Smooth muscle cell (in vitro differentiated cells): ENCODE results near the gene ALPG. TPM values are rescaled to one million over a fixed set of nuclear protein-coding genes. Genes with fewer than 3 reads are reported as not detected.

ENCODE experiments used
- DNase-seq: peaks from one replicate; lab custom pipeline; 2025; ENCODE audit not compliant: unreplicated experiment; lab: John Stamatoyannopoulos, UW
- H2AFZ ChIP-seq: fragments of 200-600 bp; sonication (generic); 2 replicates; pipeline ENCODE4 v1.6.0; 2016; ENCODE audit warnings: antibody characterized with exemption, low read depth, mild to moderate bottlenecking
- H3F3A ChIP-seq: fragments of 200-600 bp; sonication (generic); 2 replicates; pipeline ENCODE4 v1.6.0; 2017; ENCODE audit warnings: antibody characterized with exemption, low read depth
- H3K27ac ChIP-seq: fragments of 200-600 bp; sonication (generic); 2 replicates; pipeline ENCODE4 v1.5.1; 2016; ENCODE audit warnings: low read depth, mild to moderate bottlenecking
- H3K27me3 ChIP-seq: fragments of 200-600 bp; sonication (generic); 2 replicates; pipeline ENCODE4 v1.6.1; 2016; ENCODE audit warnings: low read depth, mild to moderate bottlenecking
- H3K36me3 ChIP-seq: fragments of 200-600 bp; sonication (generic); 2 replicates; pipeline ENCODE4 v1.5.1; 2016; ENCODE audit warnings: low read depth
- H3K4me1 ChIP-seq: fragments of 200-600 bp; sonication (generic); 2 replicates; pipeline ENCODE4 v1.5.1; 2016; ENCODE audit warnings: low read depth
- H3K4me2 ChIP-seq: fragments of 200-600 bp; sonication (generic); 2 replicates; pipeline ENCODE4 v1.6.0; 2016; ENCODE audit warnings: mild to moderate bottlenecking
- H3K4me3 ChIP-seq: fragments of 200-600 bp; sonication (generic); 2 replicates; pipeline ENCODE4 v1.5.1; 2016; ENCODE audit warnings: mild to moderate bottlenecking
- H3K79me2 ChIP-seq: fragments of 200-600 bp; sonication (generic); 2 replicates; pipeline ENCODE4 v1.6.0; 2016; ENCODE audit warnings: low read depth, mild to moderate bottlenecking
- H3K9ac ChIP-seq: fragments of 200-600 bp; sonication (generic); 2 replicates; pipeline ENCODE4 v1.6.0; 2016; ENCODE audit warnings: low read depth
- H3K9me3 ChIP-seq: fragments of 200-600 bp; sonication (generic); replicated peaks from 2 replicates; pipeline ENCODE4 v1.5.1; 2016; ENCODE audit warnings: low read depth
- H4K20me1 ChIP-seq: fragments of 200-600 bp; sonication (generic); 2 replicates; pipeline ENCODE4 v1.6.0; 2016; ENCODE audit warnings: low read depth
- WGBS: methylation state at CpG from one replicate; pipeline ENCODE4 v1.1.7; 2016; ENCODE audit warnings: low lambda C conversion rate; 5-methylcytosine and 5-hydroxymethylcytosine counted together
- polyA plus RNA-seq: library from polyadenylated mRNA; unstranded; fragments of >200 nt; fragmentation: Nextera tagmentation; extraction: Ambion mirVana; gene quantifications from 2 replicates; pipeline ENCODE4 v1.2.1, GENCODE V29; 2016
- total RNA-seq: library from RNA; depleted of rRNA; stranded (reverse); fragments of >200 nt; gene quantifications from 2 replicates; pipeline ENCODE4 v1.2.3, GENCODE V29; 2014
- TF ChIP-seq, protein P1 (sequence below): fragments of 200-600 bp; sonication (generic); IDR thresholded peaks from 2 replicates; pipeline ENCODE4 v1.5.1; 2017; ENCODE audit warnings: borderline replicate concordance, mild to moderate bottlenecking, antibody characterized with exemption; ENCODE audit not compliant: insufficient read depth, poor library complexity, severe bottlenecking

The ALPG gene
- total and polyA plus RNA-seq, 2 experiments from 2014 or later, result not detected

DNA sequence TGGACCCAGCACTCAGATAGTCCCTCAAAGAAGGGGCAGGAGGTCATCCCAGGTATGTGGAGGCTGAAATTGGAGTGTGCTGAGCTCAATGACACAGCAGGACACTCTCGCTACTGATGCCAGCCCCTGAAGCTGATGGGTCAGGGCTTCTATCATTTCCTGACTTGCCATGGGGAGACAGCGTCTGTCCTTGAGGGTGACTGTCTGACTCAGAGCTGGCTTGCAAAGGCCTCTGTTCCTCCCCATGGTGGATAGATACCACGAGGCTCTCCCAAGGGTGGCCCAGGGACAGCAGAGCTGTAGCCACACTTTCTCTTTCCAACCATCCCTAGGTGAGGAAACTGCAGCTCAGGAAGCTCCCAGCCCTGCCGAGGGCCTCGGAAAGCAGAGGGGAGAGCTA, 10.8 kb downstream of the ALPG start:
- Histone ChIP-seq H4K20me1 (no peaks in the 10 kb centered on the region), H3K36me3 (no peaks in the 10 kb centered on the region), H3K4me3 (no peak overlapping the region), H3K27ac (no peak overlapping the region), H3K9ac (no peak overlapping the region), H3K9me3 (no peaks in the 10 kb centered on the region), H3K27me3 (peaks cover 70% of the 10 kb centered on the region), H3K4me2 (no peak overlapping the region), H2AFZ (no peak overlapping the region), H3K79me2 (no peaks in the 10 kb centered on the region), H3K4me1 (peaks cover 13% of the 10 kb centered on the region), H3F3A (no peaks in the 10 kb centered on the region)
- no peak for DNase-seq
- WGBS, result 76% methylated on average over 5 of the region's 5 CpGs
- TF ChIP-seq, protein P1, sequence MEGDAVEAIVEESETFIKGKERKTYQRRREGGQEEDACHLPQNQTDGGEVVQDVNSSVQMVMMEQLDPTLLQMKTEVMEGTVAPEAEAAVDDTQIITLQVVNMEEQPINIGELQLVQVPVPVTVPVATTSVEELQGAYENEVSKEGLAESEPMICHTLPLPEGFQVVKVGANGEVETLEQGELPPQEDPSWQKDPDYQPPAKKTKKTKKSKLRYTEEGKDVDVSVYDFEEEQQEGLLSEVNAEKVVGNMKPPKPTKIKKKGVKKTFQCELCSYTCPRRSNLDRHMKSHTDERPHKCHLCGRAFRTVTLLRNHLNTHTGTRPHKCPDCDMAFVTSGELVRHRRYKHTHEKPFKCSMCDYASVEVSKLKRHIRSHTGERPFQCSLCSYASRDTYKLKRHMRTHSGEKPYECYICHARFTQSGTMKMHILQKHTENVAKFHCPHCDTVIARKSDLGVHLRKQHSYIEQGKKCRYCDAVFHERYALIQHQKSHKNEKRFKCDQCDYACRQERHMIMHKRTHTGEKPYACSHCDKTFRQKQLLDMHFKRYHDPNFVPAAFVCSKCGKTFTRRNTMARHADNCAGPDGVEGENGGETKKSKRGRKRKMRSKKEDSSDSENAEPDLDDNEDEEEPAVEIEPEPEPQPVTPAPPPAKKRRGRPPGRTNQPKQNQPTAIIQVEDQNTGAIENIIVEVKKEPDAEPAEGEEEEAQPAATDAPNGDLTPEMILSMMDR, result no peak

DNA sequence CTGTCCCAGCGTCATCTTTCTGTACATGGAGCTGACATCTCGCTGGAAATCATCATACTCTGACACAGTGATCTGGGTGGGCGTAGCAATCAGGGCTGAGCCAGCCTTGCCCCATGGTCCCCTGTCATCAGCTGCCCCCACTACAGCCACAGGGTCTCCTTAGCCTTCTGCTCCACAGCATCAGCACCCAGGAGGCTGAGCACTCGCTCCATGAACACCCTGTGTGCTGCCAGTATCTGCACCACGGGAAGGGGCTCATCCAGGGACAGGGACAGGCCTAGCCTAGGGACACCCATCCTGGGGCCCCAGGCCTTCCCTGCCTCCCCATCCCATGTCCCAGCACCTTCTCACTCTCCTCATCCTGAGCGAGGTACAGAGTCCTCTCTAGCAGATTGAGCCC, 11.4 kb downstream of the ALPG start:
- TF ChIP-seq, protein P1, result no peak
- Histone ChIP-seq H3K9me3 (no peaks in the 10 kb centered on the region), H3K27me3 (peaks cover 69% of the 10 kb centered on the region), H3K4me2 (no peak overlapping the region), H3F3A (no peaks in the 10 kb centered on the region), H3K79me2 (no peaks in the 10 kb centered on the region), H3K36me3 (no peaks in the 10 kb centered on the region), H3K9ac (no peak overlapping the region), H3K4me3 (no peak overlapping the region), H3K27ac (no peak overlapping the region), H2AFZ (no peak overlapping the region), H3K4me1 (peaks cover 13% of the 10 kb centered on the region), H4K20me1 (no peaks in the 10 kb centered on the region)
- DNase-seq, result no peak
- 73% methylated on average over 6 of the region's 6 CpGs for WGBS

DNA sequence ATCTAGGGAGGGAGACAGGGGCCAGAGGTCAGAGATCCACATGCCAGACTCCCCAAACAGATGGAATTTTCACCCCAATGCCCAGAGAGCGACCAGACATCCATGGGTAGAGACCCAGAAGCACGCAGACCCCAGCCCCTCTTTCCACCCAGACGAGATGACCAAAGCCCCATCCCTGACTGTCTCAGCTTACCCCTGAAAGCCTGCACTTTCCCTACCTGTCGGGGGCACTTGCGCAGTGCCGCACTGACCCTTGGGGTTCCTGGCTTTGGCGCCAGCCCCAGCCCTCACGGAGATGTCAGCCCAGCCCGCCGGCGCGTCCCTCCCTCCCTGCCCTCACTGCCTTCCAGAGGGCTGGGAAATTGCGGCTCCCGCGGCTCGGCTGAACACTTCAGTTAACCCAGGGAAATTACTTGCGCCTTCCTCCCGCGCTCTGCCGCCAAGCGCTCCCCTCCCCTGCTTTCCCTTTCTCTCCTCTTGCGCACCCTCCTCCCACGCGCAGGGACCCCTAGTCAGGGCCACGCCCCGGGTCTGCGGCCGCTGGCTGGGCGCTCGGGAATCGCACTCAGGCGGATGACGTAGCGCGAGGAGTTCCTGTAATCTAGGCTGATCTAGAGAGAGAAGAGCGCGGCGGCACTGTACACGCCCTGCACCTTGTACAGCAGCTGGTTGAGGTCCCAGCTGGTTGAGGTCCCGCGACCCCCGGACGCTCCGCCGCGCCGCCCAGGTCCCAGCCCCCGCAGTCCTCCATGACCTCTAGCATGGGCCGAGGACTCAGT, 12.0 kb downstream of the ALPG start:
- H3K4me1 ChIP-seq, result peaks cover 13% of the 10 kb centered on the region
- DNase-seq, result no peak
- H3K27me3 ChIP-seq, result peaks cover 67% of the 10 kb centered on the region
- H3K27ac ChIP-seq, result no peak overlapping the region
- H3K9me3 ChIP-seq, result no peaks in the 10 kb centered on the region
- H3K79me2 ChIP-seq, result no peaks in the 10 kb centered on the region
- WGBS, result 8% methylated on average over 40 of the region's 49 CpGs
- peak overlapping the region; percentile 58 for H2AFZ ChIP-seq
- H3K4me2 ChIP-seq, result peak overlapping the region; percentile 90
- H4K20me1 ChIP-seq, result no peaks in the 10 kb centered on the region
- H3K36me3 ChIP-seq, result no peaks in the 10 kb centered on the region
- no peaks in the 10 kb centered on the region for H3F3A ChIP-seq
- TF ChIP-seq, protein P1, result no peak
- peak overlapping the region; percentile 48 for H3K4me3 ChIP-seq
- H3K9ac ChIP-seq, result no peak overlapping the region
